Measurements from ENCODE around the gene RRP36.
"Not testable (repeated sequence)": the region's sequence is repeated elsewhere in the genome, so short reads cannot be mapped to it uniquely, and the experiment has no call there.

The RRP36 gene

DNA sequence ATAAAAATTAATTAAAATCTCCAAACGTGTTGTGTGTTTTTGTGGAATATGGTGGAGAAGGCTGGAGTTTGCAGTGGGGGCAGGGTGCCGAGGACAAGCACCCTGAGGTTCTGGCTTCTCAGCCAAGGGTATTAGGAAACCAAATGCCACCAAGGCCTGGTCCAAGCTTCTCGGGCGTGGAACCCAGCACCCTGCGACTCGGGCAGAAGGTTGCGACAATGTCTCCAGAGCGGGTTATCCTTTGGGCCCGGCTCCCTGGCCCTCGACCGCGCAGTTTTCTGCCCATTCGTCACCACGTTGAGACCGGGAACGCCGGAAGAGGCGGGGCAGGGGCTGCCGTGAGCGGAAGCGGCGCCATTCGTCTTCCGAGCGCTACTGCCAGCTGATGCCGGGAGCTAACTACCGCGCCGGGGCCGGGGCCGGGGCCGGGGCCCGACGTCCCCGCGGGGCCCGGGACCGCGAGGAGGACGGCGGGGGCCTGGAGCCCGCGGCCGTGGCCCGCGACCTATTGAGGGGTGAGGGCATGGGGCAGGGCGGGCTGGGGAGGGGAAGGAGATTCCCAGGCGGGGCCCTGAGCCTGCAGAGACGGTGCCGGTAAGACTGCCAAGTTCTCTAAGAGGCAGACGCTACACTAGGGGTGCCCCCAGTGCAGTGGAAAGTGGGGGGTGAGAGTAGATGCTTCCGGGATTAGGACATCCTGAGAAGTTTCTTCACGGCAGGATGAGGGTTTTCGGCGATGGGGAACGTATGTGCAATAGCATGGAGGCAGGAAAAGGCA lies at the start of gene RRP36:
Gene RRP36, plus strand, starts transcription at position 354 of the 778 bp plus-strand sequence. Its CDS starts 32 bp downstream, at position 386.
- DNase-seq, result peak; percentile 40

DNA sequence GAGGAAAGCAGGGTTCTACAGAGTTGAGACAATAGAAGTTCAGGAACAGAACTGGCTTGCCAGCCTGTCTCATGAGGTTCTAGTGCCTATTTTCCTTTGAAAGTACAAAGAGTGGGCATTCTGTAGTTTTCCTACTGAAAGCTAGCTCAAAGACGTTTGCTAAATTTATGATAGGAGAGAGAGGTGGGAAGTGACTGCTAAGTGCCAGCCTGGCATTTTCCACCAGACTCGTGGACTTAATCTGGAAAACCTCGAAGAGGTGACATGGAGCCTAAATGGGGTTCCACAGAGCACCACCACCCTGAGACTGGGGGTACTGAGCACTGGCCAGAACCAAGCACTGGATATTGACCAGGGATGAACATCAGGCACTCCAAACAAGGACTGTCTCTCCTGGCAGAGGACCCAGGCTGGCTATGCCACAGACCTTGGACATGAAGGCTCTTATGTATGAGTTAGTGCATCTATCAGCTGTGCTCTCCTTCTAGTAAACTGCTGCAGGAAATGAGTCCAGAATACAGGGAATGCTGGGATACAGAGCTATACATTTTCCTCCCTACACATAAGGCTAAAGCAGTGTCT lies 49.6 kb upstream of the RRP36 start:
- DNase-seq, result no peak

DNA sequence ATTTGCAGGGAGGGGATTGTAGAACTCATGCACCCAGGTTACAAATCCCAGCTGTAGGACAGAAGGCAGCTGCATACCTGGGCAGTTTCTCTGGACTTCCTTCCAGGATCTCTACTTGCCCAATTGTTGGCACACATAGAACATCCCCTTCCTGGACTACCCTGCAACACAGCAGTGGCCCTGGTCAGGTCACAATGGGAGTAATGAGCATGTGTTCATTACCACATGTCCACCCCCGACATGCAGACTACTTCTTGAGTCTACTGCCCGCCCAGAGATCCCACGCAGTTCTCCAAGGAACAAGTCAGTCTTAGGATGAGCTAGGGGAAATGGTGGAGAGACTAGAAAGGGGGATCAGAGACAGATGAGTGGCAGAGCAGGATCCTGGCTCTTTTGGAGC lies 47.5 kb upstream of the RRP36 start:
- DNase-seq, result no peak

GRCh38 chr6:42974919-42975505 lies 46.4 kb upstream of the RRP36 start:
- no peak for DNase-seq

DNA sequence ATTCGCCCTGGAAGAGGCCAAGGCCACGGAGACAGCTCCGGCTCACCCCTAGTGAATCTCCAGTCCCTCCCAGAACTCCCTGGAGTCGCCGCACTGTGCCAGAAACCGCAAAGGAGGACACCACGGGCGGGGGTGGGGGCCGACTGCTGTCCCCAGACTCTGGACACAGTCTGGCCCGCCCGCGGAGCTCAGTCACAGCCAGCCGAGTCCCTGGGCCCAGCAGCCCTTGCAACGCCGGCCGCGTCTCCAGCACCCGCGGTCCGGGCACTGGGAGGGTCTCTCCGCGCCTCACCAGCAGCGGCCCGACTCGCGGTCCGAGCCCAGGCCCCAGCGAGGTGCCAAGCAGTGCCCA lies 43.0 kb upstream of the RRP36 start:
- no peak for DNase-seq

DNA sequence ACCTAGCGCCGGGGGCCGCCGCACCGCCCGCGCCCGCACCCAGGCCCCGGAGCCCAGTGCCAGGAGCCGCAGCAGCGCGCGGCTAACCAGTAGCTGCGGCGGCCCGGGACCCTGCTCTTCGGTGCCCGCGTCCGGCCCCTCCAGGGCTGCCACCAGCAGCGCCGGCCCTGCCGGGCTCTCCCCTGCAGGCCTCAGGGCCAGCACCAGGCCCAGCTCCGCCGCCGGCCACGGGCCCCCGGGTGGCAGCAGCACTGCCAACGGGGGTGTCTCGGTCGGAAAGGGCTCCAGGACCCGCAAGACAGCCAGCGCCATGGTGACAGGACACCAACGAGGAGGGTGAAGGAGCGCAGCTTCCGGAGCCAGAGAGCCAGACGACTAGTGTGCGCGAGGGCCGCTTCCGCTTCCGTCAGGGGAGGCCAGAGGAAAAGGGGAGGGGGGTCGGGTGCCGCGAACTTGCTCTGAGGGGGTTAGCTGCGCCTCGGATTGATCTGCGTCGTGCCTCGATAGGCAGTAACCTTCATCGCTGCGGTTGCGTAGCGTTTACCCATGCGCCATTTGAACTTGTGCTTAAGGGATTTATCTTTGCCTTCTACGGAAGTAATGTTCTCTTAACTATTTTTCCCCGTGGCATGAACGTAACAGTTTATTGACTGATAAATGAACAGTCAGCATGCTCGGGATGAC lies 42.4 kb upstream of the RRP36 start, which contains the start of gene PEX6:
Gene PEX6, minus strand, starts transcription at position 343 of the 684 bp plus-strand sequence. Its CDS starts 31 bp downstream, at position 312.
- peak; percentile 84 for DNase-seq

DNA sequence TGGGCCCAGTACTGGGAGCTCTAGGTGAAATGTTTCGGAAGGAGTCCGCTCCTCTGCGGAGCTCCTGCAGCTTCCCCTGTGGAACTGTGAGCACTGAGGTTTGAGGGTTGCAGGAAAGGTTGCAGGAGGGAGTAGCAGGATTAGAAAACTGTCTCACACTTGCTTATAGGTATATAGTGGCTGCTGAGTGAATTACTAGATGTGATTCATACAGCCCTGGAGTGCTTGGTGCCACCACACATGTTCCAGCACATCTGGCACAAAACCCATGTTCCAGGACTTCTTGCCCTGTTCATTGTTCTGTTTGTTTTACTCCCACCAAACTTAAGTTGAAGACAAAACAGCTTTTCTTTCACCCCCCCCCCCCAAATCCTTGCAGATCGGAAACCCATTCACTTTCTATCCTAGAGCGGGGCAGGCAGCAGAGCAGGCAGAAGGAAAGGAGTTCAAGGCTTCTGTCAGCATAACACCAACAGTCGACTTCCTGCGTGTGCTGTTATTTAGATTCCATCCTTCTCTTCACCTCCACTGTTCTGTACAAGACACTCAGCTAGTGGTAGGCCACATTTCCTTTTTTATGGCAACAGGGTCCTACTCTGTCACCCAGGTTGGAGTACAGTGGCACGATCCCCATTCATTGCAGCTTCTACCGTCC lies 41.8 kb upstream of the RRP36 start:
- no peak for DNase-seq

GRCh38 chr6:42981836-42982235 lies 39.6 kb upstream of the RRP36 start:
- DNase-seq, result no peak

- DNase-seq, result peak; percentile 98
Observed at GRCh38 chr6:42984001-42984923, 37.2 kb upstream of the RRP36 start, which contains the start of gene PPP2R5D. TSS of gene PPP2R5D (plus strand) at chr6:42984570. CDS start at chr6:42984678, 108 bp downstream.

- no peak for DNase-seq
Observed at GRCh38 chr6:42984924-42985475, 36.4 kb upstream of the RRP36 start.

DNA sequence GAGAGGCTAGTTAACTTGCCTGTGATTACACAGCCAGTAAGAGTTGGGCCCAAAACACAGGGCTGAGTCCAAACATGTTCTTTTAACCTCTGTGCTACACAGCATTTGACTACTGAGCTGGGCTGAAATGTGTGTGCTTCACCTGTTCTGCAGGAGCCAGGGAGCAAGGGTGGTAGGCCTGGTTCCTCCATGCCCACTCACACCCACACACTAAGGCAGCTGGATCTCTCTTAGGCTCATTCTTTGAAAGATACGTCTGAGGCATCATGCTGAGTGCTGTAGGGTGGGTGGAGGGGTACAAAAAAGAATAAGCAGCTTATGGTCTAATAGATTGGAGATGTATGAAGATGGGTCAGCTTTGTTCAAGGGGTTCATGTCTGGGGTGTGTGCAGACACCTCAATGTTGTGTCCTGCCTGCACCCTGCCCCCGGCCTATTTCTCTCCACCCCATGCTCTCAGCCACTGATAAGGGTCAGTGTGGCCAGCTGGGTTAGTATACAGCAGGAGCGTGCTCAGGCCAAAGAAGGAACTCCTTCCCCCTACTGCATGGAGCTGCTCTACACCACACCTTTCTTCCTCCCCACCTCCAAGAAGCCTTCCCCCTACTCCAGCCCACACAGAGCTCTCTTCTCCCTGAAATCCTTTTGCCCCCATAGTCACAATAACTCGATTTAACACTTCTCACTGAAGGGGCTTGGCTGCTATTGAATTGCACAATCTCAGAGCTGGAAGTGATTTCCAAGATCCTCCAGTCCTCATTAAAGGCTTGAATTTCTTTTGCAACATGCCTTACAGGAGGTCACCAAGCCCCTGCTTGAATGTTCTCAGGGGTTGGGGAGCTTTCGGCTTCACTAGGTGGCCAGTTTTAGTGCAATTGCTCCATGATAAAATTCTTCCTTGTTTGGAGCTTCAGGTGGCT lies 33.6 kb upstream of the RRP36 start:
- no peak for DNase-seq

DNA sequence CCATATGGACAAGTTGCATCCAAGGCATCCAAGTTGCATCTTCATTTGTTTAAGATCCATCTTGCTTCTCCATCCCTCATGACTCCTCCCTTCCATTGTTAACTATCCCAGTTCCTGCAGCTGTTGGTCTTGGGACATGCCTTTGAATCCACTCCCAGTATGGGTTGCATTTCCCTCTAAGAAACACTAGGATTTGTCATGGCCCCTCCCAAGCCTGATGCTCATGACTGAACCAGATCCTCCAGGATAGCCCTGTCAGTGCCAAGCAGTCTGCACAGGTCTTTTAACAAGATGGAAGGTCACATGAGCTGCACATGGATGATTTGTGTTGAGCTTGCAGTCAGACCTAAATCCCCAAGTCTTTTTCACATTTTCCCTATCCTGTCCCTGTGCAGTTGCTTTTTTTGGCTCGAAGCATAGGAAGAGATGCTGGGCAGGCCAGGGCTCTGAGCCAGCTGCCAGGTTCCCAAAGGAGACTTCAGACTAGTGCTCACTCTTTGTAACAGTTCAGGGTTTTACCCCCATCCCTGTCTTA lies 32.9 kb upstream of the RRP36 start:
- DNase-seq, result no peak

- no peak for DNase-seq
Observed at GRCh38 chr6:42989923-42990322, 31.5 kb upstream of the RRP36 start.

DNA sequence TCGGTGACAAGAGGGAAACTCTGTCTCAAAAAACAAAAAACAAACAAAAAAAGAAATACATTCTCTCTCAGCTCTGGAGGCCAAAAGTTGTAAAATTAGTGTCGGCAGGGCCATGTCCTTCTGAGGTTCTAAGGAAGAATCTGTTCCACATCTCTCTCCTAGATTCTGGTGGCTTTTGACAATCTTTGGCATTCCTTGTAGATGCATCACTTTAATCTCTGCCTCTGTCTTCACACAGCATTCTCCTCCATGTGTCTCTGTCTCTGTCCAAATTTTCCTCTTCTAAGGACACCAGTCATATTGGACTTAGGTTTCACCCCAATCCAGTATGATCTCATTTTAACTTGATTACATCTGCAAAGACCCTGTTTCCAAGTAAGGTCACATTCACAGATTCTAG lies 28.0 kb upstream of the RRP36 start:
- DNase-seq, result no peak

DNA sequence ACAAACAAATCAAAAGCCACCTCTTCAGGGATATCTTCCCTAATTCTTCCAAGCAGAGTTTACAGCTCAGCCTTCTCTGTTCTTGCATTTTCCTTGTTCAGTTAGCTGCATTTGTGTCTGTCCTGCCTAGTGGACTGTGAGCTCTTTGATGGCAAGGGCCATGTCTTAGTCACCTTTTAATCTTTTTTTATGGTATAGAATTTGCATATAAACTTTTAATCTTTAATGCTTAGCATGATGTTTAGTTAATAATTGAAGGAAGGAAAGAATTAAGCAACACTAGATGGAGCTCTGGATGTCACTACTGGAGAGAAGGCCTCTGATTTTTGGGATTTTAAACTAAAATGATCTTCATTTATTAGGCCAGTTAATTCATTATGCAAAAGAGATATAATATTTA lies 24.9 kb upstream of the RRP36 start:
- no peak for DNase-seq

- not testable (repeated sequence) for DNase-seq
Observed at GRCh38 chr6:42998205-42998604, 23.2 kb upstream of the RRP36 start.

GRCh38 chr6:43001843-43002242 lies 19.6 kb upstream of the RRP36 start:
- no peak for DNase-seq

DNA sequence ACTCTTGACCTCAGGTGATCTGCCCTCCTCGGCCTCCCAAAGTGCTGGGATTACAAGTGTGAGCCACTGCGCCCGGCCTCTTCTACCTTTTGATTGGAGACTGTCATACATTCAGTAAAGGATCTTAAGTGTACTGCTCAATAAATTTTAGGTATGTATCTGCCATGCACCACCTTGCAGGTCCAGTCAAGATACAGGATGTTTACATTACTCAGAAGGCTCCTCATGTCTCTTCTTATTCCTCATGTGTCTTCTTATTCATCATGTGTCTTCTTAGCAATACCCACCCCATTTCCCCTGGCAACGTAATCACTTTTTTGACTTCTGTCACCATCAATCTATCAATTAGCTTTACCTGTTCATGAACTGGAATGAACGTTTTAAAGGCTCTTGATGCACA lies 15.6 kb upstream of the RRP36 start:
- DNase-seq, result no peak

GRCh38 chr6:43006251-43006650 lies 15.2 kb upstream of the RRP36 start:
- DNase-seq, result no peak

DNA sequence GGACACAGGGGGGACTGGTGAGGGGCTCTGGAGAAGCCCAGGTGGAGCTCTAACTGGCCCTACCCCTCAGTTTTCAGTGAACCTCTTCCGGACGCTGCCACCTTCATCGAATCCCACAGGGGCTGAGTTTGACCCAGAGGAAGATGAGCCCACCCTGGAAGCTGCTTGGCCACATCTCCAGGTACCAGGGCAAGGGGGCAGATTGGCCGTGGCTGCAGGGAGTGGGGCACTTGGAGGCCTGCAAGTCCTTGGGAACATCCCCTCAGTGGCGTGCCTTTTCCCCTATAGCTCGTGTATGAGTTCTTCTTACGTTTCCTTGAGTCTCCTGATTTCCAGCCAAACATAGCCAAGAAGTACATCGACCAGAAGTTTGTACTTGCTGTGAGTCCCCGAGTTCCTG lies 14.3 kb upstream of the RRP36 start:
- DNase-seq, result no peak
